Raji (cell line): ENCODE measurements around the gene FBXL4.

Experiments
- POLR2A ChIP-seq: IDR thresholded peaks from 2 replicates; pipeline ENCODE4 v1.6.1; 2011; ENCODE audit warnings: low read depth, low read length, control low read depth; ENCODE audit not compliant: insufficient read depth

FBXL4 gene

DNA sequence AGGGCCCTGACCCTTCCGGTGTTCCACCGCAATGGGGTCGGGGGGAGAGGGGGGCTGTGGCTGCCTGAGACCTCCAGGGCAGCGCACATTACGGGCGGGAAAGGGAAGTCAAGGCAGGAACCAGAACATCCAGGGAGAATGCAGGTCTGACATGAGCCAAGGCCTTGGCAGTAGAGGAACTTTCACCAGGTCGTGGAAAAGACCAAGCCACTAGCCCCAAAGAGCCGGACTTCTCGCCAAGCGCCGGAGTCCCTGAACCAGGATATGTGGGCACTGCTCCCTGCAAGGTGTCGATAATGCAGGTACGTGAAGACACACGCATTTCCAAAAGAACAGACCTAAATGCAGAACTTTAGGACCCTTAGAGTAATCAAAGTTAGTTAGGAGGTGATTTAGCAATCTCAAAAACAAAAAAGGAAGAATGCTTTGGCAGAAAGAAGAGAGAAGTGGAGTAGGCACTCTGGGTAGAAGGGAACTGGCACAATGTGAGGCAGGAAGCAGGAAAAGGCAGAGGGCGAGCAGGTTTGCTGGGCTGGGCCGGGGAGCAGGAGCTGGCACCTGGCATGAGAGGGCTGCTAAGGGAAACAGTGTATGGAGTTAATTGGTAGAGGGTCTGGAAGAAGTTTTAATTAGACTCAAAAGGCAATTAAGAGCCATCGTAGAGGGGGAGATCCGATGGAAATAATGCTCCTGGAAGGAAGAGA is 99.1 kb downstream of the FBXL4 start:
- no peak for TF ChIP-seq POLR2A

GRCh38 chr6:98847779-98848538 is 99.8 kb downstream of the FBXL4 start:
- TF ChIP-seq POLR2A, result no peak

- TF ChIP-seq POLR2A, result no peak
Observed at GRCh38 chr6:98847416-98847778, 100.3 kb downstream of the FBXL4 start.

- TF ChIP-seq POLR2A, result no peak
Observed at GRCh38 chr6:98846021-98846380, 101.7 kb downstream of the FBXL4 start.

GRCh38 chr6:98845211-98846020 is 102.3 kb downstream of the FBXL4 start:
- no peak for TF ChIP-seq POLR2A

- TF ChIP-seq POLR2A, result no peak
Observed at GRCh38 chr6:98844244-98845210, 103.2 kb downstream of the FBXL4 start.

GRCh38 chr6:98843271-98844243 is 104.2 kb downstream of the FBXL4 start:
- TF ChIP-seq POLR2A, result no peak

DNA sequence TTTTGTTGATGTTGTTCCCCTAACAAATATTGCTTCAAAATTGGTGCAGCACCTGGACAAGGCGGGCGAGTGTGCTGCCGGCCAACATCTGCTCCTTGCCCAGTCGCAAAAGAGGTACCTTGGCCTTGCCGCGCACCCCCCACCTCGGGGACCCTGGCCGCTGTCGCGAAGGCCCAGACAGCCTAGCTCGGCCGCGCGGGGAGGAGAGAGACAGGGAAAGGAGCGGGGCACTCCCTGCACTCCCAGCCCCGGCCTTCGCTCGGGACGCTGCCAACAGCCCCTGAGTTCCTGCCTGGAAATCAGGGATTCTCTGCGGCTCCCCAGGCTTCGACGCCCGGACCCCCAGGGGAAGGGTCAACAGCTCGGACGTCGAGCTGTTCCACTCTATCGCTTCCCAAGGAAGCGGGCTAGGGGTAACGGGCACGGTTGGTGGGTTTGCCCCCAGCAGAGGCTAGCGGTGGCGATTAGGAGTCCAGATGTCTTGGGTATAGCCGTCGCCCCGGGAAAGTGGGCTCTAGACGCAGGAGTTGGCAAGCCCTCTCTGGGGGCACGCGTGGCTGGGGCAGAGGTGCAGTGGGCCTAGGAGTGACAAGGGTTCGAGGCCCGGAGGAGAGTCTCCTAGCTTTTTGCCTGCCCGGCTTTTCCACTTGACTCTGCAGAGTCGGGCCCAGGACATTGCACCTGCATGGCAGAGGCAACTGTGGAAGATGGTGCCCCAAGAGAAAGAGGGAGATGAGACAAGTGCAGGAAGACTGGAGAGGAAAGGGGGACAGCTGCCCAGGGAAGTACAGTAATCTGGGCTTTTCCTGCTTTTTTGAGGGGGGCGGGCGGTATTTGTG is 105.2 kb downstream of the FBXL4 start:
- no peak for TF ChIP-seq POLR2A

DNA sequence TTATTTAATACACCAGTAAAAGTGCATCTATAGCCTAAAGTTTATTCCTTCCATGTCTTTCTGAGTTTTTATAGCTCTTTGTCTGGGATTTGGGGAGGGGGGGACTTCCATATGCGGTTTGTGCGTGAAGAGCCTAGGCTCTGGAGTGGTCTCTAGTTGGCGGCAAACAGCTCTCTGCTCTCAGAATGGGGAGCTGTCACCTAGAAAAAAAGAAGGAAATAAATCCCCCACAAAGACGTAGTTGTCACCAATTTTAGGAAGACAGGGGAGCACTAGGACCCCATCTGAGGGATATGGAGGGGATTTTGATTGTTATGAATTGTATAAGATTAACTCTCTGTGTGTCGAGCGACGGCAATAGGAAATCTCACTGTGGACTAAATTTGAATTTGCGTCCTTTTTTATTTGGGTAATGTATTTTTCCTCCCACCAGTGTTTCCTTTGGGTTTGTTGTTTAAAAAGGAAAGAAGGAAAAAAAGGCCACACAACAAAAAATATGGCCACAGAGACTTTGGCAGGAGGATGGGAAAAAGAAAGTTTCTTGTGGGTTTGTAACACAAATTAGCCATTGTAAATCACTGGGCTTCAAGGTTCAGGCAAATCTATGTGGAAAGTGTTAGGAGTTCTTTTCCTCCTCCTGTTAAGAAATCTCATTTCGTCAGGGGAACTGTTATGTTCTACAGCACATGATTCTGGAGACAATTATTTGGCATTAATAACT is 106.0 kb downstream of the FBXL4 start:
- no peak for TF ChIP-seq POLR2A

DNA sequence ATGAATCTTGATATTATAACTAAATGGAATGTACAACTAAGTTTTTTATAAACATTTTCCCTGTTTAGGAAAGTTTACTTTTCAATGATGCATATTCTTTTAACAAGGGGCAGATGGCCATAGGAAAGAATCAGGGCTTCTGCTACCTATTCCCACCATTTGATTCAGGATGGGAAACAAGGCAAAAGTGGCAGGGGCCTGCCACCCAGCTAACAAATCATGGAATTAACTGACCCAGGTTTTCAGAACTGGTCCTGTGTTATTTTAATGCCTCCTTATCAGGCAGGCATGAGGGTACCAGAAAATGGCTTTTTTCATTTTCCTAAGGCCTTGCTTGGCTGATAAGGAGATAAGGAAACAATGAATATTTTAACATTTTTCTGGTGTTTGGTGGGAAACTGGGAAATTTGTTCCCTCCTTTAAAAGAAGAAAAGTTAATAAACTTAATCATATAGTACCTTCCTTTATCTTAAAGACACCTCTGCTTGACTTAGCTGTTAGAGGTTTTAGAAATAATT is 106.7 kb downstream of the FBXL4 start:
- no peak for TF ChIP-seq POLR2A

- no peak for TF ChIP-seq POLR2A
Observed at GRCh38 chr6:98840385-98840784, 107.4 kb downstream of the FBXL4 start.
